GM19372 (cell line): ENCODE results near the gene RRP1B.
A peak's percentile ranks its signal among the peaks of the same experiment; 100 is the strongest.
"Not testable (repeated sequence)": the region's sequence is repeated elsewhere in the genome, so short reads cannot be mapped to it uniquely, and the experiment has no call there.

Experiments
- ATAC-seq: cut with Tn5 transposase; IDR thresholded peaks from one replicate; pipeline ENCODE4 v1.9.1; 2021; ENCODE audit warnings: mild to moderate bottlenecking, low read depth, moderate library complexity; ENCODE audit not compliant: unreplicated experiment

The RRP1B gene, protein sequence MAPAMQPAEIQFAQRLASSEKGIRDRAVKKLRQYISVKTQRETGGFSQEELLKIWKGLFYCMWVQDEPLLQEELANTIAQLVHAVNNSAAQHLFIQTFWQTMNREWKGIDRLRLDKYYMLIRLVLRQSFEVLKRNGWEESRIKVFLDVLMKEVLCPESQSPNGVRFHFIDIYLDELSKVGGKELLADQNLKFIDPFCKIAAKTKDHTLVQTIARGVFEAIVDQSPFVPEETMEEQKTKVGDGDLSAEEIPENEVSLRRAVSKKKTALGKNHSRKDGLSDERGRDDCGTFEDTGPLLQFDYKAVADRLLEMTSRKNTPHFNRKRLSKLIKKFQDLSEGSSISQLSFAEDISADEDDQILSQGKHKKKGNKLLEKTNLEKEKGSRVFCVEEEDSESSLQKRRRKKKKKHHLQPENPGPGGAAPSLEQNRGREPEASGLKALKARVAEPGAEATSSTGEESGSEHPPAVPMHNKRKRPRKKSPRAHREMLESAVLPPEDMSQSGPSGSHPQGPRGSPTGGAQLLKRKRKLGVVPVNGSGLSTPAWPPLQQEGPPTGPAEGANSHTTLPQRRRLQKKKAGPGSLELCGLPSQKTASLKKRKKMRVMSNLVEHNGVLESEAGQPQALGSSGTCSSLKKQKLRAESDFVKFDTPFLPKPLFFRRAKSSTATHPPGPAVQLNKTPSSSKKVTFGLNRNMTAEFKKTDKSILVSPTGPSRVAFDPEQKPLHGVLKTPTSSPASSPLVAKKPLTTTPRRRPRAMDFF

DNA sequence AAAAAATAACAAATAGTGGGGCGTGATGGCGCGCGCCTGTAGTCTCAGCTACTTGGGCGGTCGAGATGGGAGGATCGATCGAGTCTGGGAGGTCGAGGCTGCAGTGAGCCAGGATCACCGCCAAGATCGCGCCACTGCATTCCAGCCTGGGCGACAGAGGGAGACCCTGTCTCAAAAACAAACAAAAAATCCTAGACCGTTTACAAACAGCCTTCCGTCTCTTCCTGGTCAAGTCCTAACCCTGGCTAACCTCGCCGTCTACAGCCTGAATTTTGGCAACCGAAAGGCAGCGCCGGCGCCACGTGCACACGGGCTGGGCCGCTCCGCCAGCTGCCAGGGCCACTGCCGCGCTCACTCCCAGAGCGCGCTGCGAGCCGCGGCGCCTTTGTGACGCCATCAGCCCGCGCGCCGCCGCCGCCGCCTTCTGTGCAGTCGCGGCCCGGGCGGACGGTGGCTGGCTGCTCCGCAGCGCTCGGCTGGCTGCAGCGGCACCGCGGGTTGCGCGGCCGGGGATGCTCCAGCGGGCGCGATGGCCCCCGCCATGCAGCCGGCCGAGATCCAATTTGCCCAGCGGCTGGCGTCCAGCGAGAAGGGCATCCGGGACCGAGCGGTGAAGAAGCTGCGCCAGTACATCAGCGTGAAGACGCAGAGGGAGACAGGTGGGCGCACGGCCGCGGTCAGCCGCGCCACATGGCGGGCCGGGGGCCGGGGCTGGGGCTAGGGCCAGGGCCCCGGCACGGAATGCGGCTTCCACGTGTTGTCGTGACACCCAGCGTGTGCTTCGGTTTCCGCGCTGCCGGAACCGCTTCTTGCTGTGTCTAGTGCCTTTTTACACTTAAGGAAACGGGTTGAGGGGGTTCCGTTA lies at the start of gene RRP1B, which contains the start of gene HSF2BP:
Gene RRP1B (plus strand): TSS at position 425 of the 865 bp plus-strand sequence. CDS start 105 bp downstream, at position 530.
Gene HSF2BP (minus strand): TSS at position 353 of the 865 bp plus-strand sequence. CDS start 1,392 bp downstream, outside the sequence.
- peak; percentile 74 for ATAC-seq

DNA sequence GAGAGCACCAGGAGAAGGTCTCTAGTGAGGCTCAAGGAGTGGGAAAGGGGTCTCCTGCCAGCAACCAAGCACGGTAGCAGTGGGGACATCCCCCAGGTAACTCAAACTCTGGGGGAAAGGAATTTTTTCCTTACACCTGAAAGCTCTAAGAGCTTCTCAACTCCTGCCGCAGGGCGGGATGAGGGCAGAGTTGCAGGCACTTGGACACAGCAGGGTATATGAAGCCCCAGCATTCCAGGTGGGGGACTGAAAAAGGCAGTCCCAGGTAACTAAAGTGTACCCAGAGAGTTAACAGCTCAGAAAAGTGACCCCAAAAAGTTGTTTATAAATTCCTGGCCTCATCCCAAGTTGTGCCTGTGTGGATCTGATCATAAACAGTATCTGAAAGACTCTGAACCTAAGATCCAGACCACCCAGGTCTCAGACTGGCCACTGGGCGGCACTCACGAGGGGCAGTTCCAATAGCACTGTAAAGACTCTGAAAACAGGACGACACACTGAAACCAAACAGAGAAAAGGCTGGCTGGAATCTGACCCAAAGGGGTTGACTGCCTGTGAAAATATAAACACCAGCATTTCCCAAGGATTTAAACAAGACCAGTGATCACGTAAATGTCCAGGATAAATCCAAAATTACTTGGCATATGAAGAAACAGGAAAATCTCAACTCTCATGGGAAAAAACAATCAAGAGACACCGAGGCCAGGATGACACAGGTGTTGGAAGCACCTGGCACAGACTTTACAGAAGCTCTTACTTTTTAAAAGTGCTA lies 47.6 kb upstream of the RRP1B start:
- no peak for ATAC-seq

DNA sequence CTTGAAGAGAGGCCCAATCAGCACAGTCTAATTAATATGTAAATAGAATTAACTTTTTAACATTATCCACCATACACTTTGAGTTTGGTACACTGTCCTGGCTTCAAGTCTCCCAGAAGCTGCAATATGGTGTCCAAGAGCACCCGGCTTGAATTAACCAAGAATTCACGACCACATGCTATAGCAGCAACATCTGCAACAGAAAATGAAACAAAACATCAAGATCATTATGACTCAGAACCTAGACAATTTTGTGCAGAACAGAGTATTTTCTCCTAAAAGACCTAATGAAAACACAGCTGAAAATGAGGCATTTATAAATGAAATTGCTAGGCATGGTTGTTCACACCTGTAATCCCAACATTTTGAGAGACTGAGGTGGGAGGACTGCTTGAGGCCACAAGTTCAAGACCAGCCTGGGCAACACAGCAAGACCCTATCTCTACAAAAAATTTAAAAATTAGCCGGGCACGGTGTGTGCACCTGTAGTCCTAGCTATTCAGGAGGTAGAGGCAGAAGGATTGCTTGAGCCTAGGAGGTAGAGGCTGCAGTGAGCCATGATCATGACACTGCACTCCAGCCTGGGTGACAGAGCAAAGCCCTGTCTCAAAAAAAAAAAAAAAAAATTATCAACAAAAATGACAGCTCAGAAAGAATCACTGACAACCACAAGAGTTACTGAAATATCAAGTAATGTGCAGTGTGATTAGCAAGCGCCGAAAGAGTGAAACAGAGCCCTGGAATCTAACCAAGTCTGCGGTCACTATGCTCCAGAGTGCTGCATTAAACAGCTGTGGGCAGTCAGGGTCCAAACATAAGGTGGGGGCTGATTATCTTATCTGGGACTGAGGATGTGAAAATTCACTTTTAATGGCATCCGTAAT lies 45.4 kb upstream of the RRP1B start:
- no peak for ATAC-seq

DNA sequence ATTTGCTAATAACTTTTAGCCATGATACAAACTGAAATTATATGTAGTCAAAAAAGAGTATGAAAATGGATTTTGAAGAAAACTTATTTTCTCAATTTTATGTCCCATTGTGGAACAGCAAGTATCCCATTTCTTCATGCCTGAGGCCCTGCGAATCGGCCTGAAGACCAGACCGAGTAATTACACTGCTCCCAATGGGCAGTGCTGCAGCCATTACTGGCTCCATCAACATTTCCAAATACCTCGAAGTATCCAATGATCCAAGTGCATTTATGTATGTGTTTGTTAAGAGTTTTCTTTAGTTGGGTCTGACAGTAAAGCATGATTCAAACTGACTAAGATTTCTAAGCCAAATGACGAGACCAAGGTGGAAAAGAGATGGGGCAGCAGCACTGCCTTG lies 44.5 kb upstream of the RRP1B start:
- ATAC-seq, result no peak

DNA sequence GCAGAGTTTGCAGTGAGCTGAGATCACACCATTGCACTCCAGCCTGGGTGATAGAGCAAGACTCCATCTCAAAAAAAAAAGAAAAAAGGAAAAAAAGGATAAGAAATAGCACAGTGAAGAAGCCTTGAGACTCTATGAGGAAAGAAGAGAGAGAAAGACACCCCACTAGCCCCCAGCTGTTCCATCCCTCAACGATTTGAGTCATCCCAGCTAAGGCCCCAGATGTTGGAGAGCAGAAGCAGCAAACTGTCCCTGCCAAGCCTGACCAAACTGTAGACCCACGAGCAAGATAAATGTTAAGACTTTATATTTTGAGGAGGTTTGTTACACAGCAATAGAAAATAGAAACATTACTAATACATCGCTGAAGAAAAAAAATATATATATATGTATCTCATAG lies 42.5 kb upstream of the RRP1B start:
- not testable (repeated sequence) for ATAC-seq

DNA sequence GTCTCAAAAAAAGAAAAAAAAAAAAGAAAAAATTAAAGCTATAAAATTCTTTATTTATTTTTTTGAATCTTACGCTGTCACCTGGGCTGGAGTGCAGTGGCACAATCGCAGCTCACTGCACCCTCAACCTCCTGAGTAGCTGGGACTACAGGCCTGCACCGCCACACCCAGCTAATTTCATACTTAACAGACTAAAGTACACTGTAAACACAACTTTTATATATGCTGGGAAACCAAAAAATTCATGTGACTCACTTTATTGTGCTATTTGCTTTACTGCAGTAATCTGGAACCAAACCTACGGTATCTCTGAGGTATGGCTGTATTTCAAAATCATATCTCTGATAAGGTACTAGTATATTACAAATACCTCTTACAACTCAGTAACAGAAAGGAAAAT lies 40.4 kb upstream of the RRP1B start:
- ATAC-seq, result no peak

DNA sequence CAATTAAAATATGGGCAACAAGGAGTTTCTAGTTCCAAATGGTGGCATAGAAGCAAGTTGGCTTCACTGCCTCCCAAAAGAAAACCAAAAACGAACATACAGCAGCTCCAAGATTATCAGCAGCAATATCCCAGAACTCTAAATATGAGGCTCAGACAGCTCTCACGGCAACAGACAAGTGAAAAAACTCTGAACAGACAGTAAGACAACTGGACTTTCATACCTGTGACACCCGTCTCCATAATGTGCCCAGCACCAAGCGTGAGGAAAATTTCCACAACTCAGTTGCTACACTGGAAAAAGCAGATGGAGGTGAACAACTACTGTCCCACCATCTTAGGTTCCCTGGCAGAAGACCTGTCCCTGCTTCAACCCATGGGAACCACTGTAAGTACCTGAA lies 40.0 kb upstream of the RRP1B start:
- no peak for ATAC-seq

DNA sequence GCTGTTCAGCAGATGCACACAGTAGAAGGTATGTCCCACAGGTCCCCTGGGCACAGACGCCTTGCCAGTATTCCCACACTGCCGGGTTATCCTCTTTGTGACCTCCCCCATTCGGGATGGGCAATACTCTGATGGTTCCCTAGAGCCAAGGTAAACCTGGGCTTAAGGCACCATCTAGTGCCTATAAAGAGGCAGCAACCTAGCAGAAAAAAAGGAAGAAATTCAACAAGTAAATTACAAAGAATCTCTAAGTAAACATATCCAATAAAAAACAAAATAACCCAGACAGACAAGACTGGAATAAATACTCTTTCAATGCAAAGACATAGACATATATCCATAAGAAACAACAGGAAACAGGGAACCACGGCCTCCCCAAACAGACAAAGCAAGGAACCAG lies 39.5 kb upstream of the RRP1B start:
- ATAC-seq, result no peak

DNA sequence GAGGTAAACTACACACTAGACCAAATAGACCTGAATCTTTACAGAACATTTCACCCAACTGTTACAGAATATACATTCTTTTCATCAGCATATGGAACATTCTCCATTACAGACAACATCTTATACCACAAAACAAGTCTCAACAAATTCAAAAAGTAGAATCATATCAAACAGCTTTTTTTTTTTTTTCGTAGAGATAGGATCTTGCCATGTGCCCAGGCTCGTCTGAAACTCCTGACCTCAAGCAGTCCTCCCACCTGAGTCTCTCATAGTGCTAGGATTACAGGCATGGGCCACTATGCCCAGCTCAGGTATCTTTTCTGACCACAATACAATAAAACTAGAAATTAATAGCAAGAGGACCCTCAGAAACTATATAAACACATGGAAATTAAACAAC lies 36.6 kb upstream of the RRP1B start:
- ATAC-seq, result no peak

DNA sequence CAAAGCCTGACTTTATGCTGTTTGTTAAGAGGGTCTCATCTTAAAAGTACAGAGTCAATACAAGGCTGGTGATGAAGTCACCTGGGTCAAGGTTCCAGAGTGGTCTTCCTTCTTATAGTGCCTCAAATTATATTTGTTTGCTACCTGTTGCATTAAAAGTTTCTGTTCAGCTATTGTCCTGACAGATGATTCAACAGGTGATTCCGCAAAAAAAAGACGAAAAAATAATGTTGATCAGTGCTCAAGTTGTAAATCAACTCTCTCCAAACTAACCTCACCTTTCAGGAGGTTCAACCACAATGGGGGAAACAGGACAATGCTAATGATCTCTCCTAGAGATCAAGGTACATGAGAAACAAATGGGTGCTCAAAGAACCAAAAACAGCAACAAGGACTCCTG lies 35.8 kb upstream of the RRP1B start:
- no peak for ATAC-seq

DNA sequence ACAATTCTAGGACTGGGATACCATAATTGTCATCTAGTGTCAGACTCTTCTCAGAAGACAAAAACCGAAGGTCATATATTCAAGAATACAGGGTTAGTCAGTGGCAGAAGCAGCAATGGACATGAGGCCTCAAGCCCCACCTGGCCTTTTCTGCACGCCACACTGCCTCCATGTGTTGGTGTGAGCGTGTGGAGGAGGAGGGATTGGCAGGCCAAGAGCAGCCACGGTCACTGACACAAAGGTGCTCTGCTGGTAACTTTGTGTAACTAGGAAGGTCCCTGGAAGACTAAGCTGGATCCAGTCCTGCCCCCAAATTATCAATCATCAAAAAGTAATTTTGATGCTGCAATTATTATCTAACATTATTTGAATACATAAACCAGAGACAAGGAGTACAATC lies 35.0 kb upstream of the RRP1B start:
- ATAC-seq, result no peak

DNA sequence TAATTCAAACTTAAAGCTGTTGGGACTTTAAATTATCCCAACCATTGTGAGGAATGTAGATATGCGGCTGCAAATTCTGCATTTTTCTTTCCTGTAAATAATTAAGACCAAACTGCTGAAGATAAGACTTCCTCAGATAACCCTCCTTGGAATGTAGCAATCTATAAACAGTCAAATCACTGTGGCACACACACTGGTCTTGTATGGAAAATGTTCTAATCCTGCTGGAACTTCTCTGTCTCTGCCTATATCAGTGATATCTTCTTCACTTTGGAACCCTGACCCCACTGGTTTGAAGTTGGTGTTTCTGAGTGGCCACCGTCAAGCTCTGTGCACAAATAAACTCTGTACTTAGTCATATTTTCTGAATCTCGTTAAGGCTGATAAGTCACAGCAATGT lies 33.0 kb upstream of the RRP1B start:
- no peak for ATAC-seq

DNA sequence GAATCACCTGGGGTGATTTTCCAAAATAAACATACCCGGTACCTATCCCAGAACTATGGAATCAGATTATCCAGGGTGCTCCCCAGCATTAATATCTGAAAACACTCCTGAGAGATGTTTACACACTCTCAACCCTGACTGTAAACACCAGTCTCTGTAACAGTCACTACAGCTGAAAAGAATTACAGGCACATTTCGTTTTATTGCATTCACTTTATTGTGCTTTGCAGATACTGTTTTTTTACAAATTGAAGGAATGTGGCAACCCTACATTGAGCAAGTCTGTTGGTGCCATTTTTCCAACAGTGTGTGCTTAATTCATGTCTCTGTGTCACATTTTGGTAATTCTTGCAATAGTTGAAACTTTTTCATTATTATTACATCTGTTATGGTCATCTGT lies 31.8 kb upstream of the RRP1B start:
- ATAC-seq, result no peak

DNA sequence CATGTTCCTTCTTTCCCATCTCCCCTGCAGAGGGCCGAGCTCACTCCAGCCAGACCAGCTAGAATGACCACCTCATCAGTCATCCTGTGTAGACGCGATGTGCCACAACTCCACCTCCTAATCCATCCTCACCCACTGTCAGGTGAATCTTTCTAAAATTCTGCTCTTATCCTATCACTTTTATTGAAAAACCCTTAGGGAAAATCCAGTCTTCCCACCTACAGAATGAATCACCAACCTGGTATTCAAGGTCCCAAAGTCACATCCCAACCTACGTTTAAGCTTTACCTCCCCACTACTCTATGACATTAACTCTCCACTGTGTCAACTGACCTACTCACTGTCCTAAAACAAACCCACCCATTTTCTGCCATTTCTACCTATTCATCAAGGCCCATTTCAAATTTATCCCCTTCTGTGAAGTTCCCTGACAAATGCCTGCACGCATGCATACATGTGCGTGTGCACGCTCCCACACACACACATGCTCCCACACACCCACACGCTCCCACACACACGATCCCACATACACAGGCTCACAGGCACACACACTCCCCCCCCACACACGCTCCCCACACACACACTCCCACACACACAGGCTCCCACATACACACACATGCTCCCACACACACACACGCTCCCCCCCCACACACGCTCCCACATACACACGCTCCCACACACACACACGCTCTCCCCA lies 27.8 kb upstream of the RRP1B start:
- ATAC-seq, result no peak

DNA sequence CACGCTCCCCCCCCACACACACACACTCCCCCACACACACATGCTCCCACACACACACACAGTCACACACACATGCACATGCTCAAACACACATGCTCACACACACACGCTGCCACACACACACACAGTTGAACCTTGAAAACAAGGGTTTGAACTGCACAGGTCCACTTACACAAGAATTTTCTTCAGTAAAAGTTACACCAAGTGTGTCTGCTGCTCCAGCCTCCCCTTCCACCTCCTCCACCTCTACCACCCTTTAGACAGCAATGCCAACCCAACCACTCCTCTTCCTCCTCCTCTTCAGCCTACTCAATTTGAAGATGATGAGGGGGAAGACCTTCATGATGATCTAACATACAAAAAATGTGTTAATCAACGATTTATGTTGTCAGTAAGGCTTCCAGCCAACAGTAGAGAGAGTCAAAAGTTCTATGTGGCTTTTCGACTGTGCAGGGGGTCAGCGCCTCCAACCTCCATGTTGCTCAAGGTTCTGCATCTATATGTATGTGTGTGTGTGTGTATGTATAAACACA lies 26.9 kb upstream of the RRP1B start:
- ATAC-seq, result no peak

DNA sequence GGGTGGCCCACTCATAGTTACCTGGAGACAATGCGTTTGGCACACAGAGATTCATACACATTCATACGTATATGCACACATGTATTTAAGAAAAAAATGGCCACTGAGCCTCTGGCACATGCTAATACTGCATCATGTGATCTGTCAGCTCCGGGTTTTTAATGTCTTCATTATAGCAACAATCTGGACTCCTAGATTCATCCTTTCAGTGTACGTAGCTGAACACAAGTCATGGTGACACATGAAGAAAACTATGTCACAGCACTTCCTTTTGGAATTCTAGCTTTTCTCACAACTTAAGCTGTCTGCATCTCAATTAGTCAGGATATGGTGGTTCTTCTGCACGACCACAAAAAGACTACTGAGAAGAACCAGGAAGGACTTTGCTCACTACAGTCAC lies 24.7 kb upstream of the RRP1B start:
- no peak for ATAC-seq

DNA sequence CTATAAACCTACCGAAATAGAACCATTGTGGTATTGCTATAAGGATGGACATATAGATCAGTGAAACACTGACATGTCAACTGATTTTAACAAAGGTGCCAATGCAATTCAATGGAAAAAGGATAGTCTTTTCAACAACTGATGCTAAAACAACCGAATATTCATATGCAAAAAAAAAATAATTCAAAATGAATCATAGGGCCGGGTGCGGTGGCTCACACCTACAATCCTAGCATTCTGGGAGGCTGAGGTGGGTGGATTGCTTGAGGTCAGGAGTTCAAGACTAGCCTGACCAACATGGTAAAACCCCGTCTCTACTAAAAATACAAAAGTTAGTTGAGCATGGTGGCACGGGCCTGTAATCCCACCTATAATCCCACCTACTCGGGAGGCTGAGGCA lies 23.9 kb upstream of the RRP1B start:
- ATAC-seq, result no peak

DNA sequence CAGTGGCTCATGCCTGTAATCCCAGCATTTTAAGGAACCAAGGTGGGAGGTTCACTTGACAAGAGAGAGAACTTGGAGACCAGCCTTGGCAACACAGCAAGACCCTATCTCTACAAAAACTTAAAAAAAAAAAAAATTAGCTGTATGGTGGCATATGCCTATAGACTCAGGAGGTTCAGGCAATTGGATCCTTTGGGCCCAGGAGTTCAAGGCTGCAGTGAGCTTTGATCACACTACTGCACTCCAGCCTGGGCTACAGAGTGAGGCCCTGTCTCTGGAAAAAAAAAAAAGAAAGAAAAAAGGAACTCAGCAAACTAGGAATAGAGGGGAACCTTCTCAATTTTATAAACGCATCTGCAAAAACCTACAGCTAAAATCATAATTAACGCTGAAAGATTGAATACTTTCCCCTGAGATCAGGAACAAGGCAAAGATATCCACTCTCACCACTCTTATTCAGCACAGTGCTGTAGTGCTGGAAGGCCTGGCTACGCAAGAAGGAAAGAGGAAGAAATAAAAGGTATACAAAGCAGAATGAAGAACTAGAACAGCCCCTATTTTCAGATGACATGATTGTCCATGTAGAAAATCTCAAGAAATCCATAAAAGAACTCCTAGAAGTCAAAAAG lies 21.7 kb upstream of the RRP1B start:
- ATAC-seq, result no peak
